Kidney capillary endothelial cell (primary cell): ENCODE data around the gene BTRC.
"Not testable (repeated sequence)": the region's sequence is repeated elsewhere in the genome, so short reads cannot be mapped to it uniquely, and the experiment has no call there.

ENCODE experiments used
- DNase-seq: peaks from one replicate; pipeline ENCODE4 v3.0.0-alpha.2; 2018; ENCODE audit warnings: low spot score

BTRC gene

DNA sequence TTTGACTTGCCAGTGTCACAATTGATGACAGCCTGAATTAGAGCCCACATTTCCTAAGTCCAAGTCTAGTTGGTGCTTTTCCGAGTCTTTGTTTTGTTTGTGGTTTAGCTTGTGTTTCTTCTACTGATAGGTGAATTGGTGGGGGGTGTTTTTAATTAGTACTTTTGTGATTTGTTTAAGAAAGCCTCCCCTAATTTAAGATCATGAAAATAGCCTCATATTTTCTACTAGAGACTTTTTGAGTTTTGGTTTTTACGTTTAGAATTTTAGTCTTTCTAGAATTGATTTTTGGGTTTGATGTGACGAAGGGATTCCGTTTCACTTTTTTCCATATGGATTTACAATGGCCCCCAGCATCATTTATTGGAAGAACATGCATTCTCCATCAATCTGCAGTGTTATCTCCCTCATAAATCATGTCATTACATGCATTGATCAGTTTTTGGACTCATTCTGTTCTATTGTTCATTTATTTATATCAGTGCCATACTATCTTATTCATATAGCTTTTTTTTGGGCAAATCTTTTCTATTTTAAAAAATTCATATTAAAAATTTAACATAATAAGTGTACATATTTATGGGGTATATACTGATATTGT, 32.8 kb downstream of the BTRC start:
- no peak for DNase-seq

DNA sequence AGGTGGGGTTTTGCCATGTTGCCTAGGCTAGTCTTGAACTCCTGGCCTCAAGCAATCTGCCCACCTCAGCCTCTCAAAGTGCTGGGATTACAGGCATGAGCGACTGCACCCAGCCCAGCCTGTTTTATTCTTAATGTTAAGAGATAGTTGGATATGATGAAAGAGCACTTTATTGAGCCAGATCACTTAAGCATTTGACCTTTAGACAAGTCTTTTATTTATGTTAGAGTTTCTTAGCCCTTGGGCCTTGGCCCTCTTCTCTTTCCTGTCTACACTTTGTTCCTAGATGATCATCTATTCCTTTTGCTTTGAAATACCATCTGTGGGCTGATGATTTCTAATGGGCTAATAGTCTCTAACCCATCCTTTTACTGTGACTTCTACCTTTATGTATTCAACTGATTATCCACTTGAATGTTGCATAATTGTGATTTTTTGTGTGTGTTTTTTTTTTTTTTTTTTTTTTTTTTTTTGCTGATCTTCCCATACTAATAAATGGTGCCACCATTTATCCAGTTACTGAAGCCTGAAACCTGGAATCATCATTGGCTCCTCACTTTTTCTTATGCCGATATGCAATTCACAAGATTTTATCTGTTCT, 34.8 kb downstream of the BTRC start:
- DNase-seq, result no peak

DNA sequence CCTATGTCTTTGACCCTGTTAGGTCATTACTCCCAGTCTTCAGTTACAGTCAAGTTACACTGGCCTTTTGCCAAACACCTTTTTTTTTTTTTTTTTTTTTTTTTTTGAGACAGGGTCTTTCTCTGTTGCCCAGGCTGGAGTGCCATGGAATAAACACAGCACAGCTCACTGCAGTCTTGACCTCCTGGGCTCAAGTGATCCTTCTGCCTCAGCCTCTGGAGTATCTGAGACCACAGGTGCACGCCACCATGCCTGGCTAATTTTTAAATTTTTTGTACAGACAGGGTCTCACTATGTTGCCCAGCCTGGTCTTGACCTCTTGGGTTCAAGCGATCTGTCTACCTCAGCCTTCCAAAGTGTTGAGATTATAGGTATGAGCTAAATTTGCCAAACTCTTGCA, 35.6 kb downstream of the BTRC start:
- DNase-seq, result not testable (repeated sequence)

DNA sequence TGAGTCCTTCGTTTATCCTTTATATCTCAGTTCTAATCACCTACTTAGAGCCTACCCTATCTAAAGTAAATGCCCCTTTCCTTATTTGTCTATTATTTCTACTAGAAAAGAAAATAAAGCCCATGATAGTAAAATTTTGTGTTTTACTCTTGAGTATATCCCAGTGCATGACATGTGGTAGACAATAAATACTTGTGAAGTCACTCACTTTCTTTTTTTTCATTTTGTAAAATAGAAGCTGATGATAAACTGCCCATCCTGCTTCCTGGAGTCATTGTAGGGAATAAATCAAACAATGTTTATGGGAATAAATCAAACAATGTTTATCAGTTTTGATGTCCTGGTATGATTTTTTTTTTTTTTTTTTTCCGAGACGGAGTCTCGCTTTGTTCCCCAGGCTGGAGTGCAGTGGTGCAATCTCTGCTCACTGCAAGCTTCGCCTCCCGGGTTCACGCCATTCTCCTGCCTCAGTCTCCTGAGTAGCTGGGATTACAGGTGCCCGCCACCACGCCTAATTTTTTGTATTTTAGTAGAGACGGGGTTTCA, 36.1 kb downstream of the BTRC start:
- DNase-seq, result no peak

DNA sequence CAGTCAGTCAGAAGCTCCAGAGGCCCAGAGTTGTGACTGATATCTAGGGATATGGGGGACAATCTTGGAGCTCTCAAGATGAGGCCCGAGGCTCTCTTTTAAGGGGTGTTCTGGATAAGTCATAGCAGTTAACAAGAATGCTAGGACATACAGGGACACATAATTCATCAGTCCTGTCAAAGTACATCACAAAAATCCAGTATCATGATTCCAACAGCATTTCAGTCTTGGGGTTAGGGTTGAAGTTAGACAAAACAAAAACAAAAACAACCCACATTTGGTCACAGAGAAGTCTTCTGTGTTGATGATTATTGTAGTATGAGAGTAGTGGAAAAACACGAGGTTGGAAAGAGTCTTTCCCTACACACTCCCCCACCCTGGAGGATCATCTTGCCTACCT, 39.4 kb downstream of the BTRC start:
- no peak for DNase-seq

DNA sequence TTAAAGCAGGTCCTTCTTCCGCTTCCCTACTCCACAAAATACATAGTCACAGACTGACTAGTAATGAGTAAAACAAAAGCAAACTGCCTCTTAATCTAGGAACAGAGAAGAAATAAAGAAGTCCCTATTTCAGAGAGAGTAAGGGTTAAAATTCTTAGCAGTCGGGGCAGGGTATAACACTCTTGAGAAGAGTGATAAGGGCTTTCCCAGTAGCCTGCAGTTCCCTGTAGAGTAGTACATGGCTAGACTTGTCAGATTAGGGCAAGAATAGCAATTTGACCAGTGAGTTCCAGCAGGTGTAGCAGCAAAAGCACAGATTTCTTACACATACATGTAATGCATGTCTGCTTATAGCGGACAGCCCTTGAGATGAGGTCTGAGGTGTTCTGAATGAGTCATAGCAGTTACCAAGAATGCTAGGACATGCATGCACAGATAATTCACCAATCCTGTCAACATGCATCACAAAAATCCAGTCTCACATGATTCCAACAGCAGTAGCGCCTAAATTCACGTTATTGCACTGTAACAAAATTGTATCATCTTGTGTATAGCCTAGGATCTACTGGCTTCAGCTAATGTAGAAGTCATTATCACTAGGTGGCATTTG, 40.7 kb downstream of the BTRC start:
- no peak for DNase-seq

DNA sequence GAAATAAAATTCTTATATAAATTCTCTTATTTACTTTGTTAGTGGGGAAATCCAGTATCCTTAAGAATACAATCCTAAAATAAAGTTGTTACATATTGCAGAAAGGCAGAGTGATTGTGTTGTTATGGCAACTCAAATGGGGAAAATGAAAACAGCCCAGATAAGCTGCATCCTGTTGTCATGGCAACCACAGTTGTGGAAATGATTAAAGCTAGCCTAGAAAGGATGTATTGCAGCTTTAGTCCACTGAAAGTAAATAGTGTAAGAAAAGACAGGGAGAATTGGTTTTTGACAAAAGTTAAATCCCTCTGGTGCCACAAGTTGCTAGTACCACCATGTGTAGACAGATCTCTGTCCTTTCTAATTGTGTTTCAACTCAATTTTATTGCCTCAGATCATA, 43.2 kb downstream of the BTRC start:
- DNase-seq, result peak; percentile 19

DNA sequence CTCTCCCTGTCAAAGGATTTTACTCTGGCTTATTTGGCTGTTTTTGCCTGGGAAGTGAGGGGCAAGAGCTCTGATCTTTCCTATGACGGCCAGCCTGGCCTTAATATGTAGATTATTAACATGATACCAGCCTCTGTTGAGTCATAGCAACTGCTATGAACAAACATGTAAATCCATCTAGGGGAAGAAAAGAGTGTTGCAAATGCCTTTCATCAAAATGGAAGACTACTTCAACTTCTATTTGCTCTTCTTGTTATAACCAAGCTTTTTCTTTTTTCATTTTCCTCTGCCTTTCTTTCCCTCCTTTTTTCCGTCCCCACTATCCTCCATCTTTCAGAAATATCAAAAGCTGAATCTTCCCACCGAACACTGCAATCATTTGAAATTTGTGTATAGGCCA, 46.6 kb downstream of the BTRC start:
- DNase-seq, result no peak

DNA sequence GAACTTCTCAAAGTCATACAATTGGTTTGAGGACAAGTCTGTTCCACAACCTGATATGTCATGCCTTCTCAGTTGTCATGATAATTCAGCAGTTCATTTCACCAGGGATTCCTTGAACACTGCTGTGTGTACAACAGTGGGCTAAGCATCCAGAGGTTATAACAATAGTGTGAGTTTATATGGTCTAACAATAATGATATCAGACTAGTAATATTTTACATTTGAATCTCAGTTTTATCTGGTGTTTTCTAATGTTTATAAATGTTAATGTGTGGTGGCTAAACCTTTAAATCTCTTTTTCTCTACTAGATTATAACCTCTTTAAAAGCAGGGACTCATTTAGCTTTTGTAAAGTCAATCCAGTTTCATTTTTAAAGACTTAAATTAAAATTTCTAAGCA, 48.7 kb downstream of the BTRC start:
- no peak for DNase-seq

DNA sequence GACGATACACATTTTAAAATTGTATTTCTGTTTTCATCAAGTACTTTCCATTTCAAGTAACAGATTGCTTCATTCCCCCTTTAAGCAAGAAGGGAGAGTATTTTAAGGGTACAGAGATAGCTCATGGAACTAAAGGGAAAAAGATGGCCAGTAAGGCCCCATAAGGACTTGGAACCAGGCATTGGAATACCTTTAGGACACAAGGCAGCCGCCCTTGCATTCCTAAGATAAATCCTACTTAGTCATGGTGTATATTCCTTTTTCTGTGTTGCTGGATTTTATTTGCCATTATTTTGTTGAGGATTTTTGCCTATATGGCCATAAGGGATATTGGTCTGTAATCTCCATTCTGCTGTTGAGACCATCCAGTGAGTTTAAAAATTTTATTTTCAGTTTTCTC, 49.2 kb downstream of the BTRC start:
- no peak for DNase-seq

DNA sequence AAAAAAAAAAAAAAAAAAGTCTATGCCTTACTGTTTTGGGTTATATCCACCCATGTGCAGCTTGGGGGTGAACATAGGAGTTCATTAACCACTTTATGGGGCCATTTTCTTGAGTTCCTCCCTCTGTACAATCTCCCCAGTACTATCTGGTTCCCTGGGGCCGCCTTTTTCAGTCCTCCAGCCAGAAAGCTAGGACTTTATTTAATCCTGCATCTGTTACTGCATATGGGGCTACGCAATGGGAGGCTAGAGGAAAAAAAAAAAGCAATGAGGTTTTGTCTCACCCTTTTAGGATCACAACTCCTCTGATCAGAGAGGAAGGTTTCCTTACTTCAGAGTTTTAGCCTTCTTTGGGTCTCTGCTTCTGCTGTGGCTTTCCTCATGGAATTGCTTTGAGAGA, 51.0 kb downstream of the BTRC start:
- DNase-seq, result no peak

DNA sequence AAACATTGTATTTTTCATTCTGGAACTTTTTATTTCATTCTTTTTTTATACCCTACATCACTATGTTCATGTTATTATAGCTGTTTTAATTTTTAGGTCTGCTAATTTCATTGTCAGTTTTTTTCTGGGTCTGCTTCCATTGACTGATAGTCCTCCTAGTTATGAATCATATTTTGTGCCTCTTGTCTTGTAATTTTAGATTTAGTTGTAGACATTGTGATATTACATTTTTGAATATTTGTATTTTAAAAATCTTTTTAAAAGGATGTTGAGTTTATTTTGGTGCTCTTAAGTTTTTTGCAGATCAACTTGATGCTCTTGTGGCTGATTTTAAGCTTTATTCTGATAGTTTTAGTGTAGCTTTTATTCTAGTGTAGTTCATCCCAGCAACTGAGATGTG, 57.6 kb downstream of the BTRC start:
- DNase-seq, result no peak

DNA sequence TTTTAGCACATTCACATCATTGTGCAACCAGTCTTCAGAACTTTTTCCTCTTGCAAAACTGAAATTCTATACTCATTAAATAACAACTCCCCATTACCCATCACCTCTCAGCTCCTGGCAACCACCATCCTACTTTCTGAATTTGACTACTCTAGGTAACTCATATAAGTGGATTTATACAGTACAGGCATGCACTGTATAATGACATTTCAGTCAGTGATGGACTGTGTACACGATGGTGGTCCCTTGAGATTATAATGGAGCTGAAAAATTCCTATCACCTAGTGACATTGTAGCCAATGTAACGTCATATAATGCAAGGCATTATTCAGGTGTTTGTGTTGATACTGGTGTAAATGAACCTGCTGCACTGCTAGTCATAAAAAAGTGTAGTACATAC, 60.1 kb downstream of the BTRC start:
- no peak for DNase-seq

DNA sequence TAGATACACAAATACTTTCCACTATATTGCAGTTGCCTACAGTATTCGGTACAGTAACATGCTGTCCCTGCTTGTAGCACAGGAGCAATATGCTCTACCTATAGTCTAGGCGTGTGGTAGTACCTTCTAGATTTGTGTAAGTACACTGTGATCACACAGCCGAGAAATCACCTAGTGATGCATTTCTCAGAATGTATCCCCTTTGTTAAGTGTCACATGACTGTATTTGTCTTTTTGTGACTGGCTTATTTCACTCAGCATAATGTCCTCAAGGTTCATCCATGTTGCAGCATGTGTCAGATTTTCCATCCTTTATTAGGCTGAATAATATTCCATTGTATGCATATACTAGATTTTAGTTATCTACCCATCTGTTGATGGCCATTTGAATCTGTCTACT, 61.9 kb downstream of the BTRC start:
- DNase-seq, result no peak

DNA sequence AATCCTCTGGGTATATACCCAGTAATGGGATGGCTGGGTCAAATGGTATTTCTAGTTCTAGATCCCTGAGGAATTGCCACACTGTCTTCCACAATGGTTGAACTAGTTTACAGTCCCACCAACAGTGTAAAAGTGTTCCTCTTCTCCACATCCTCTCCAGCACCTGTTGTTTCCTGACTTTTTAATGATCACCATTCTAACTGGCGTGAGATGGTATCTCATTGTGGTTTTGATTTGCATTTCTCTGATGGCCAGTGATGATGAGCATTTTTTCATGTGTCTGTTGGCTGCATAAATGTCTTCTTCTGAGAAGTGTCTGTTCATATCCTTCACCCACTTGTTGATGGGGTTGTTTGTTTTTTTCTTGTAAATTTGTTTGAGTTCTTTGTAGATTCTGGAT, 68.0 kb downstream of the BTRC start:
- DNase-seq, result not testable (repeated sequence)

DNA sequence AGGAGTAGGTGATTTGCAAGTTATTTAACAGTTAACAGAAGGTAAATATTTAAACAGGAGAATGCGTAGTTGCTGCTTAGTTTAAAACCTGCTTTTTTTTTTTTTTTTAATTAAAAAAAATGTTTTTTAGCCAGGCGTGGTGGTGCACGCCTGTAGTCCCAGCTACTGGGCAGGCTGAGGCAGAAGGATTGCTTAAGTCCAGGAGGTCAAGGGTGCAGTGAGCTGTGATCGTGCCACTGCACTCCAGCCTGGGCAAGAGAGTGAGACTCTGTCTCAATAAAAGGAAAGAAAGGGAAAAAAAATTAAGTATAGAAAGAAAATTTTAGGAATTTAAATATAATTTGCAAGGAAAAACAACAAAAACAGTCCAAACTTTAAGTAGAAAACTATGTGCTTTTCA, 71.6 kb downstream of the BTRC start:
- no peak for DNase-seq

DNA sequence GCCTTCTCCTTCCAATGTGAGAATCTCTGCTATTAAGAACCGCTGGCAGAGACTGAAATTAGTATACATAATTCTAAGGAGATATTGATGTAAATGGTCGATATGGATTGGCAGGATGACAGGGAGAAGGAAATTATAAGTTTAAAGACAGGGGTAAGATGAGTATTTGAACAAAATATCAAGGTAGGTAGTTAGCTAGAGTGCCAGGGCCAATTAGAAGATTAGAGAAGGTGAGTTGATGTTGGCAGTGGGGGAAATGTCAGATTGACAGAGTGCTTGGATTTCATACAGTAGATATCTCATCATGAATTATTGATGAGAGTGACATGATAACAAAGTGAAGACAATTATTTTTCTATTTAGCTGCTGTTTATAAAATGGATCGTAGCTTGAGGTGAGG, 74.1 kb downstream of the BTRC start:
- DNase-seq, result no peak

DNA sequence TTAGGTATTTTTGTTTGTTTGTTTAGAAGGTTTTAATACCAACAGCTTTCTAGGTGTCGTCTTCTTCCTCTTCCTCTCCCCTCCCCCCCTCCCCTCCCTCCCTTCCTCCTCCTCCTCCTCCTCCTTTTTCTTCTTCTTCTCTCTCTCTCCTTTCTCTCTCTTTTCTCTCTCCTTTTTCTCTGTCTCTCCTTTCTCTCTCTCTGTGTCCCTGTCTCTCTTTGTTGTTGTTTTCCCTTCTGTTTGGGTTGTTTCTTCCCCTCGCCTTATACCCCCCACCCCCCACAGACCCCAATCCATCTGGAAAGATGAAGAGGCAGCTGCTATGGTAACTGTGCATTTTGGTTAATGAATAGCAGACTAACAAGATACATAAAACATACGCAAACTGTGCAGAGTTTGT, 75.5 kb downstream of the BTRC start:
- no peak for DNase-seq

DNA sequence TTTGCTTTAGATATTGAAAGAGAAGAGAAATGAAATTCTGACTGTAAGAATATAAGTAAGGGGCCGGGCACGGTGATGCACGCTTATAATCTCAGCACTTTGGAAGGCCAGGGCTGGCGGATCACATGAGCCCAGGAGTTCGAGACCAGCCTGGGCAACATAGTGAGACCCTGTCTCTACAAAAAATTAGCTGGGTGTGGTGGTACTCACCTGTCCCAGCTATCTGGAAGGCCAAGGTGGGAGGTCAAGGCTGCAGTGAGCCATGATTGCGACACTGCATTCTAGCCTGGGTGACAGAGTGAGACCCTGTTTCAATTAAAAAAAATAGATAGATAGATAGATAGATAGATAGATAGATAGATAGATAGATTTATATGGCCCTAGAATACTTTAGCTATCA, 82.3 kb downstream of the BTRC start:
- DNase-seq, result no peak

DNA sequence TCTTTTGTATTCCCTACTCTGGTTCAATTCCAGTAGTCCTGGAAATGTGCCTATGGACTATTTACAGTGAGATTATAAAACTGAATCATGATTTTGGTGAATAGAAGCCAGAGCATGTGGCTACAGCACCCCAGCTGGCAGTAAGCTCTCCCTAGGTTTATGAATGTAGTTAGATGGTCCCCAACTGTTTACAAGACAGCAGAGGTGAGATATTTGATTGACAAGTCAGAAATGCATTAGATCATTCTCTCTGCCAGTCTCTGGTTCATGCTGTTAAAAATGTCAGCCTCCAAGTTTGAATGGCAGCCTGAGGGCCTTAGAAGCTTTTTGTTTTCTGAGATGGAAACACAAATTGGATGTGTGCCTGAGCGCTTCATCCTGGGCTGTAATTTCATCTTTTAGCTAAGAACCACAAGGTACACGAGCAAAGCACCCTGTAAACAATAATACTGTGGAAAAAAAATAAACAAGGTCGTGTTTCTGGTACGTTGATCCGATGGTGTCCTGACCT, 85.0 kb downstream of the BTRC start:
- DNase-seq, result no peak

DNA sequence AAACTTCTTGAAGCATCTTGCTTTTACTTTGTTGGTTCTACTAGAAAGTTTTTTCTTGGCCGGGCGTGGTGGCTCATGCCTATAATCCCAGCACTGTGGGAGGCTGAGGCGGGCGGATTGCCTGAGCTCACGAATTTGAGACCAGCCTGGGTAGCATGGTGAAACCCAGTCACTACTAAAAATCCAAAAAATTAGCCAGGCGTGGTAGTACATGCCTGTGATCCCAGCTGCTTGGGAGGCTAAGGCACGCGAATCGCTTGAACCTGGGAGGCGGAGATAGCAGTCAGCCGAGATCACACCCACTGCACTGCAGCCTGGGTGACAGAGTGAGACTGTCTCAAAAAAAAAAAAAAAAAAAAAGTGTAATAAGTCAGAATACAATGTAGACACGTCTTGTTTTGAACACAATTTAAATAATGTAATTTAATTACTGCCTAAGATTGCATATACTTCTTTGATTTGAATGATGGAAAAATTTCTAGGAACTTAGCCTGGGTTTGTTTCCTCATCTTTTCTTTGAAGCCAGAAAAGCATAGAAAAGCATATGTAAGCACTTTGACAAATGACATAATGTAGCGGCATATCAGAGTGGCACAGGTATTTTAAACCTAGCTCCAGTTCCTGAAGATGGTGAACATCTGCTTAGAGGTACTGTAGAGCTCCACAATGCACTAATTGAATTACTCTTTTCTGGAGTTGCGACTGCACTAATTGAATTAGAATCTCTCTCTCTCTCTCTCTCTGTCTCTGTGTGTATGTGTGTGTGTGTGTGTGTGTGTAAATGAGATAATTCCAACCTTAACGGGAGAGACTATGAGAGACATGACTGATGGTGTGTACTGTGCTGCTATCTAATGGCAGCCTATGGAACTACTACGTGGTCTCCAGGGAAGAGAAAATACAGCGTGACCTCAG, 87.8 kb downstream of the BTRC start:
- peak; percentile 67 for DNase-seq

DNA sequence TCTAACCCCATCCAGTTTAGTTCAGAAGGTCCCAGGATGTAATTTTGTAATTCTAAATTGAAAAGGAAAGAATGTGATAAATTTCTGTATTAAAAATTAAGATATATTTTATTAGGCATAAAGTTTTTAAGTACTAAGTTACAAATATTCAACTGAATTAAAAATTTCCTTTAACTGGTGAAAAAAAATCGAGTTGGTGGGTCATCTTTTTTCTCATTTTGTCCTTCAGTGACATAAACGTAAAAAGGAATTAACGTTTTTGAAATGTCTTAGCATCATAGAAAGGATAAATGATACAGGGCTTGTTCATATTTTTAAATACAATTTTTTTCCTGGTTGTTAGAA, 88.5 kb downstream of the BTRC start:
- no peak for DNase-seq
